ENCODE results near the gene PPP1R8.
"Not testable (repeated sequence)": the region's sequence is repeated elsewhere in the genome, so short reads cannot be mapped to it uniquely, and the experiment has no call there.

Gene PPP1R8

GRCh38 chr1:27833470-27833869, 2.9 kb downstream of the PPP1R8 start:
- no peak for DNase-seq

DNA sequence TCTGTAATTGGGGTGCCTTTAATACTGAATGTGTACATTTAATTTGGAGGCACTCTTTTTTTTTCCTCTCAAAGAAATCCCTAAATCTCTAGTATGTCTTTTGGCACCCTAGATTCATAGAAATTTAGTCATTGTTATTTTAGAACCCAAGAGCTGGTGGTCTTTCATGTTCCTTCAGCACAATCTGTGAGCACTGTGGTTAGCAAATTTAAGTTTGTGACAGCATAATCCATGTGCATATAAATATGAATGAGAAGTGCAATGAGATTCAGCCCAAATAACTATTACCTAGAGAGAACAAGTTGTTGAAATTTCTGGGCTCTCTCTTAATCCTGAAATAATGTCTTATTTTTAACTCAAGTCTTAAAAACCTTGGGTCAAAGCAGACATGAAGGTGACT, 4.5 kb downstream of the PPP1R8 start:
- no peak for DNase-seq

DNA sequence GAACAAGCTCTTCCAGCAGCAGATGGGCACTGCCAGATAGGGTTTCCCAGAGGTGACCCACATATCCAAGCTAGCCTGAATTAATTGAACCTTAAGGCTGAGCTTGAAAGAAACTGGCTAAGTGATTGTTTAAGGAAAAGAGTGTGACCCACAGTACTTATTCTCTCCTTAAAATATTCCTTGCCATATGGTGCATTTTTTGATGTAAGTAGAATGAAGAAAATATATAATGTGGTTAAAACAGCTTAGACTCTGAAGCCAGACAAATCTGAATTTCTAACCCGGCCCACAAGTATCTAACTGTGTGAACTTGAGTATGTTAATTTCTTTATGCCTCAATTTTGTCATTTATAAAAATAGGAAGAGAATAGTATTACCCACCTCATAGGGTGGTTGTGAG, 4.9 kb downstream of the PPP1R8 start:
- no peak for DNase-seq

DNA sequence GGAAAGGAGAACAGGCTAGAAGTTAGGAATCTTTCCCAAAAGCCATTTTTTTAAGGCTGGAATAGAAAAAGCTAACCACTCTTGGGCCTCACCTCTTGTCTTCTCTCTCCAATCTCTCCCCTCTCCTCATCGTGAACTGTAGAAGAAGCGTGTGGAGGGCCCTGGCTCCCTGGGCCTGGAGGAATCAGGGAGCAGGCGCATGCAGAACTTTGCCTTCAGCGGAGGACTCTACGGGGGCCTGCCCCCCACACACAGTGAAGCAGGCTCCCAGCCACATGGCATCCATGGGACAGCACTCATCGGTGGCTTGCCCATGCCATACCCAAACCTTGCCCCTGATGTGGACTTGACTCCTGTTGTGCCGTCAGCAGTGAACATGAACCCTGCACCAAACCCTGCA, 19.4 kb downstream of the PPP1R8 start:
- DNase-seq: no peak

GRCh38 chr1:27855085-27855484, 24.5 kb downstream of the PPP1R8 start:
- DNase-seq: no peak

- DNase-seq: no peak
Observed at GRCh38 chr1:27856561-27857343, 26.2 kb downstream of the PPP1R8 start.

- not testable (repeated sequence) for DNase-seq
Observed at GRCh38 chr1:27857552-27857951, 27.0 kb downstream of the PPP1R8 start.

GRCh38 chr1:27858072-27858948, 27.7 kb downstream of the PPP1R8 start:
- DNase-seq: peak; percentile 85

GRCh38 chr1:27858949-27859576, 28.5 kb downstream of the PPP1R8 start:
- no peak for DNase-seq

DNA sequence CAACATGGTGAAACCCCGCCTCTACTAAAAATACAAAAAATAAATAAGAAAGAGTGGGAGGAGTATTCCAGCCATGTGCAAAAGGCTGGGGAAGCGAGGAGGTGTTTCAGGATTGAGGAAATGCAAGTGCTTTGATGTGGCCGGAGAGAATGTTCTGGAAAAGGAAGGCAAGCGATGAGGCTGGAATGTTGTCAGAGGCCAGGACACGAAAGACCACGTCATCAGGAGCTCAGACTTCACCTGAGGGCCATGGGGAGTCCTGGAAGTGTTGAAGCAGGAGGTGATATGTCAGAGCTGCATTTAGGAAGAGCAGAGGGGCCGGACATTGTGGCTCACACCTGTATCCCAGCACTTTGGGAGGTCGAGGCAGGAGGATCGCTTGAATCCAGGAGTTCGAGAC, 30.9 kb downstream of the PPP1R8 start:
- DNase-seq: no peak

DNA sequence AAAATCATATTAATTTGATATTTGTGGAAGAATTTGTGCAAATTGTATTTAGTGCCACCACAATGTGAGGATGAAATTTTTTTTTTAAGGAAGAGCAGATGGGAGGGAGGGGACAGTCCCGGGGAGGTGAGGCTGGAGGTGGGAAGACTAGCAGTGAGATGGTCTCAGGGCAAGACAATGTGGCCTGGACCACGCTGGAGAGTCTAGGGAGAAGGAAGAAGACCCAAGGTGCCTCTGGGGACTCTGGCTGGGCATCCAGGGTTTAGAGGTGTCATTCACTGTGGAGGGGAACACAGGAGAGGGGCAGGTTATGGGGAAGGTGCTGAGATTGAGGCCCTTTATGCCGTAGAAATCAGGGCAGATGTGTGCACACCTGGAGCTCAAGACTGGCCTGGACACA, 31.4 kb downstream of the PPP1R8 start:
- DNase-seq: no peak

DNA sequence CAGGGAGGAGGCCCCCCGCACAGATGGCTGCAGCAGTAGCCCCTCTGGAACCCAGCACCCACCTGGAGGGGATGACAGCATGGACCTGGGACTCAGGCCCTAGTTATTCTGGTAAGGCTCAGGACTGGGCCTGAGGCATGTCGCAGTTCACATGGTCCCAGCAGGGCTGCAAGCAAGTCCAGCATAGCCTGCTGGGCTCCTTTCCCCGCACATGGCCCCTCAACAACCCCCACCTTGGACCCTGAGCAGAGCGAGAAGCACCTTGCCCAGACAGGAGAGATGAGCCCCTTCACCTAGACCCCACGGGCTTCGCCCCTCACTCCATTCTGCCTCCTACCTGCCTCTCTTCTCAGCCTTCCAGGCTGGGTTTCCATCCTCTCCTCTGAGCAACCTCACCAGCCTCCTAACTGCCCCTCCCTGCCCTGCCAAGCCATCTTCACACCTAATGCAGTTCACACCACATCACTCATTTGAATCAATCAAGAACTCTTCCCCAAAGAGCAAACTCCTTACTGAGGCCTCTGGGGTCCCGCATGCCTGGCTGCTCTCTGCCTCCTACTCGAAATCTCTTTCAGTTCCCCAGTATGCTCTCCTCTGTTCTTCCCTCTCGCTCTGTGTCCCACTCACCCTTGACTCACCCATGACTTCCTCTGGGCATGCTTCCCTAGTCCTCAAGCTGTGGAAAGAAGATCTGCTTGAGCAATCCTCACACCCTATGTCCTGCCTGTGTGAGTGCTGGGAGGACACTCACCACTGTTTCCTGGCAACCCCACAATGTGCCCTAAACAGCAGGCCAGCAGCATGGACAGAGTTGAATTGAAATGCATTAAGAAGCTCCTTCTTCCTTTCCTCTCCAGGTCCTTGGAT, 32.3 kb downstream of the PPP1R8 start:
- no peak for DNase-seq

DNA sequence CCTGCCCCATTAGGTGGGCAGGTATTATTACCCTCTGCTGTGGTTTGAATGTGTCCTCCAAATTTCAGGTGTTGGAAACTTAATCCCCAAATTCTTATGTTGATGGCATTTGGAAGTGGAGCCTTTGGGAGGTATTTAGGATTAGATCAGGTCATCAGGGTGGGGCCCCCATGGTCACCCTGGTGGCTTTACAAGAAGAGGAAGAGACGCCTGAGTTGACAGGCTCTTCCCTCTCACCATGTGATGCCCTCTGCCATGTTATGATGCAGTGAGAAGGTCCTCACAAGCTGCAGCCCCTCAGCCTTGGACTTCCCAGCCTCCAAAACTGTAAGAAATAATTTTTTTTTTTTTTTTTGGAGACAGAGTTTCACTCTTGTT, 32.9 kb downstream of the PPP1R8 start:
- no peak for DNase-seq

DNA sequence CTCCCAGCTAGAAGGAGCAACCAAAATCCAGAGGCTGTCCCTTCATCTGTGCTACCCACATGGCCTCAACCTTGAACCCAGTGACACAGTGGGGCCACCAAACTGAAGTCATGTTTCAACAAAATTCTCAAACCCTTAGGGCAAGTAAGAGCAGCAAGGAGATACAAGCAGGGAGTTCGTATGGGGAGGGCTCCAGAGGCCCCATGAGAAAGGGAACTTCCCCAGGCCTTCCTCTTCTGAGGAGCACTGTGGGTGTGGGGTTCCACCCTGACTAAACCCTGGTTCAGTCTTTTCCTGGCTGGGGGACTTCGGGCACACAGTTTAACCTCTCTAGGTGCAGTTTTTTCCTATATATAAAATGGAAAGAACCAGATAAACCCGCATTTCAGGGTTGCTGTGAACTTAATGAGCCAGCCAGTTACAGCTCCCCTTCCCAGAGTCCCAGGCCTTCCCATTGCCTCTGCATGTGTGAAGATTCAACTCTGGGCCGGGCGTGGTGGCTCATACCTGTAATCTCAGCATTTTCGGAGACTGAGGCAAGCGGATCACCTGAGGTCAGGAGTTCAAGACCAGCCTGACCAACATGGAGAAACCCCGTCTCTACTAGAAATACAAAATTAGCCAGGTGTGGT, 33.8 kb downstream of the PPP1R8 start:
- DNase-seq: no peak

- DNase-seq: no peak
Observed at GRCh38 chr1:27865821-27866220, 35.2 kb downstream of the PPP1R8 start.

- DNase-seq: no peak
Observed at GRCh38 chr1:27868556-27868931, 38.0 kb downstream of the PPP1R8 start.

DNA sequence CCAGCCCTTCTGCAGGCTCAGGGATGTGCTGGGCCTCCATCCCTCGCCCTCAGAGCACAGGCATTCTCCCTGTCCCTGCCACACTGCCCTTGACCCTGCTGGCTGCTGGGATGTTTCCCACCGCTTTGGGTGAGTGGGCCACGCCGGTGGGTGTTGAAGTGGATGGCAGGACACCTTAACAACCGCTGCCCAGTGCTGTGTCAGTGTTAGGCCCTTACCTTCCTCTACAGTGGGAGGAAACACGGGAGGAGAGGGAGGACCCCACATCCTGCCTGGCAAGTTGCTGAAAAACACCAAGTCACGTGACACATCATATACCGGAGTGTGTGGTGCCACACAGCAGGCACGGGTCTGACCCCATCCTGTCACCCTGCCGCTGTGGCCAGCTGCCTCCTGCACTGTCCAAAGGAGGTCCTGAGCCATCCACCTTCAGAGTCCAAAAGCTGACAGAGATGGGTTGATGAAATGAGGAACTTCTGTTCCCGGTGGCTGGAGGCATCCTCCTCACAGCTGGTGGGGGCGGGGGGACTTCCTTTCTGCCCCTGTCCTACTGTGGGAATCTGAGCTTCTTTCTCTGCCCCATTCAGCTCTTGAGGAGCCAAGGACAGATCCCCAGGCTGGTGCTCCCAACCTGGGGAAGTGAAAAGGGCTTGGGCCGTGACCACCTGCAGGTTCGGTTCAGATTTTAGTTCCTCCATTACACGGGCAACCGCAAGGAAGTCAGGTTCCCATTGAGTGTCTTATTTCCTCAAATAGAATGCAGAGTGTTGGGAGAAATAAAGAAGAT, 38.5 kb downstream of the PPP1R8 start:
- no peak for DNase-seq

- DNase-seq: no peak
Observed at GRCh38 chr1:27869719-27870085, 39.1 kb downstream of the PPP1R8 start.

DNA sequence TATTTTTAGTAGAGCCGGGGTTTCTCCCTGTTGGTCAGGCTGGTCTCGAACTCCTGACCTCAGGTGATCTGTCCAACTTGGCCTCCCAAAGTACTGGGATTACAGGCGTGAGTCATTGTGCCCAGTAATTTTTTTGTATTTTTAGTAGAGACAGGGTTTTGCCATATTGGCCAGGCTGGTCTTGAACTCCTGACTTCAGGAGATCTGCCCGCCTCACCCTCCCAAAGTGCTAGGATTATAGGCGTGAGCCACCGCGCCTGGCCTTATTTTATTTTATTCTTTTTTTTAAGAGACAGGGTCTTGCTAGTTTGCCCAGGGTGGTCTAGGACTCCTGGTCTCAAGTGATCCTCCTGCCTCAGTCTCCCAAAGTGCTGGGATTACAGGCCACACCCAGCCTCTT, 40.5 kb downstream of the PPP1R8 start:
- DNase-seq: not testable (repeated sequence)

- no peak for DNase-seq
Observed at GRCh38 chr1:27872059-27872801, 41.6 kb downstream of the PPP1R8 start, which contains the start of gene THEMIS2. Gene THEMIS2 (plus strand): TSS chr1:27872544. CDS start chr1:27872572, 28 bp downstream.

Data from NCI-H2171 treated with DMSO at 0.1 percent for 48 hours (cell line).